ELR (cell line): ENCODE data around the gene ATP9A.
"Not testable (repeated sequence)": the region's sequence is repeated elsewhere in the genome, so short reads cannot be mapped to it uniquely, and the experiment has no call there.

Experiments
- DNase-seq: peaks from one replicate; pipeline ENCODE4 v3.0.0-alpha.2; 2015; ENCODE audit warnings: low read depth

ATP9A gene

GRCh38 chr20:51653226-51653625, 115.0 kb downstream of the ATP9A start:
- no peak for DNase-seq

DNA sequence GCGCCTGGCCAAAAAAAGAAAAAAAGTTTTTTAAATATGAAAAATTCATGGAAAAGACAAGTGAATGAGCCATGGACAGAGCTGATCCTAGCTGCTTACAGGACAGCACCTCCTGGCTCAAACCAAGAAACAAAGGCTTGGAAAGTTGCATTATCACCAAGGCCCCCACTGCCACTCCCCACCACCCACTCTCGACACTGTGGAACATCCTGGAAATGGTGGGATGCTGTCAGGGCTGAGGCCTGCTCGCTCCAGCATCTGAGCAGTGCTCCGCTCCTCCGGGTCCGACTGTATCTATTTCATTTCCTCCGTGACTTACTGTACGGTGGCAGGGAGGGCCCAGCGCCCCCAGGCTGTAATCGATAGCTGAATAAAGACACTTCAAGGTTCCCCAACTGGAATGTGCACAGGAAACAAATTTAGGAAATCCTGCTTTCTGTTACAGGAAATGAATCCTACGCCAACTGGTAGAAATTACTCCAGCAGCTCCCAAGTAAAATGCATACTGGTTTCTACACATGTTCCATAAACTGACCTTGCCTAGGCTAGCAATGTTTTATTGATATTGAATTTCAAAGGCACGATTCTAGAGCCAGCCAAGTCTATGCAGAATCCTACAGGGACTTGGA, 116.2 kb downstream of the ATP9A start:
- DNase-seq: no peak

- DNase-seq: peak; percentile 85
Measured at GRCh38 chr20:51650685-51651134, 117.5 kb downstream of the ATP9A start.

- DNase-seq: no peak
Measured at GRCh38 chr20:51648571-51648947, 119.6 kb downstream of the ATP9A start.

DNA sequence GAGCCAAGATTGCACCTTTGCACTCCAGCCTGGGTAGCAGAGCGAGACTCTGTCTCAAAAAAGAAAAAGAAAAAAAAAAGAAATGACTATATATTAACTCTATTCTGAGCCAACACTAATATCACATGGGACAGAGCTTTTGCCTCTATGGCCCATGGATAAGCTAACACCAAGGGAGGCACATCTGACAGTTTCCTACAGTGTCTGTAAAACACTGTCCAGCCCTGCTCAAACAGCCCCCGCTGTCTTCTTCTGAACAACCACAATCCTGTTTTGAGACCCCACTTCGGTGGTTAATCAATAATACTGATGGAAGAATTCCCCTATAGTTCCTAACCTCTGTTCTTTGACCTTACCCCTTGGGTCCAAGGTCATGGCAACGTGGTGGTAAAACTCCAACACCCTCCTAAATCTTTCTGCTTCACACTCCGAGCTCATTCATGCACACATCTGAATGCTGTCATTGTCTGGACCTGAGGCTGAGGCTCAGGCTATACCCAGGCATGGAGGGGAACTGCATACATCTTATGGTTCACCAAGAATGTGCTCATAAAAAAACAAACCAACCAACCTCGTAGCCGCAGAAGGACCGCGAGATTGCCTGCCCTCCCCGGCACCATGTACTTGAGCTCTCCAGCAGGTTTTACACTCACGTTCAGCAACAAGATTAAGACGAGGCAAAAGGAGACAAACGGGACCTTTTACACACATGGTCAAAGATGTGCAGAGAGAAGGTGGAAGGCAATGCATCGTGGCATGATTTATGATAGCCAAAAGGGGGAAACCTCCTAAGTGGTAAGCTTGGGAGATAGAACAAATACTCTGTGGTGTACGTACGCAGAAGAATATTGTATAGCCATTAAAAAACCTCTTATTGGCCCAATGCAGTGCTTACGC, 120.3 kb downstream of the ATP9A start:
- DNase-seq: no peak

DNA sequence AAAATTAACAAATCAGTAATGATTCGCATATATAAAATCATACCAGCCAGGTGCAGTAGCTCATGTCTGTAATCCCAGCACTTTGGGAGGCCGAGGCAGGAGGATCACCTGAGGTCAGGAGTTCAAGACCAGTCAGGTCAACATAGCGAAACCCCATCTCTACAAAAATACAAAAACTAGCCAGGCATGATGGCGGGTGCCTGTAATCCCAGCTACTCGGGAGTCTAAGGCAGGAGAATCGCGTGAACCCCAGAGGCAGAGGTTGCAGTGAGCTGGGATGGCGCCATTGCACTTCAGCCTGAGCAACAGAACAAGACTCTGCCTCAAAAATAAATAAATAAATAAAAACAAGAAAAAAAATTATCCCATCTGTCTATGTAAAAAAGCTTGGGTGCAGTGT, 124.4 kb downstream of the ATP9A start:
- not testable (repeated sequence) for DNase-seq

DNA sequence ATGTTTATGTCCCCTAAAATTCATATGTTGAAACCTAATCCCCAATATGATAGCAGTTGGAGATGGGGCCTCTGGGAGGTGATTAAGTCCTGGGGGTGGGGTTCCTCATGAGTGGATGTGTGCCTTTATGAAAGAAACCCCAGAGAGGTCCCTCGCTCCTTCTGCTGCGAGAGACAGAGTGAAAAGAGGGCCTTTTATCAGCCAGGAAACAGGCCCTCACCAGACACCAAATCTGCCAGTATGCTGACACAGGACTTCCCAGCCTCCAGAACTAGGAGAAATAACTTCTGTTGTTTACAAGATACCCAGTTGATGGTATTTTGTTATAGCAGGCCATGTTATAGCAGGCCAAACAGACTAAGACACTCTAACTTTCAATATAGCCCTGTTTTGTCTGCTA, 124.8 kb downstream of the ATP9A start:
- no peak for DNase-seq

DNA sequence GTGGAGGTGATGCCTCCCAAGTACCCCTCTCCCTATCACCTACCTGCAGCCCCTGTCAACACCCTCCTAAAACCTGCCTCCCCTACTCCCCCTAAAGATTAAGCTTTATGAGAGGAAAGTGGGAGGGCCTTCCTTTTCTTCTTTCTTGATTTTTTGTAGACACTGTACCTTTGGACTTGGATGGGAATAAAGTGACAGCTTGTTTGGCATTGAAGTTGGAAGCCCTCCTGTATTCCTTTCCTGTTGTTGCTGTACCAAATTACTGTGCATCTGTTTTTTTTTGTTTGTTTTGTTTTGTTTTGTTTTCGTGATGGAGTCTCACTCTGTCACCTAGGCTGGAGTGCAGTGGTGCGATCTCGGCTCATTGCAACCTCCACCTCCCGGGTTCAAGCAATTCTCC, 126.3 kb downstream of the ATP9A start:
- DNase-seq: no peak

DNA sequence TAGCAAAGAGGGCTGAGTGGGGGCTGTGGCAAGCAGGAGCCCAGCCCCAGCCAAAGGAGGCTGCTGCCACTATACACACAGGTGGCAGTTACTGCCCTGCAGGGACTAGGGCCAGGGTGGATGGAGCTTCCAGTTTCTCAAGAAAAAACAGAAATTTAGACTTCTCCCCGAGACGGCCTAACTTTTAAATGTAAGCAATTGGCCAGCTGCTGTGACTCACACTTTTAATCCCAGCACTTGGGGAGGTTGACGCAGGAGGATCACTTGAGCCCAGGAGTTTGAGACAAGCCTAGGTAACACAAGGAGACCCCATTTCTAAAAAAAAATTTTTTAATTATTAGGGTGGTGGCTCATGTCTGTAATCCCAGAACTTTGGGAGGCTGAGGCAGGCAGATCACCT, 127.4 kb downstream of the ATP9A start:
- peak; percentile 24 for DNase-seq

DNA sequence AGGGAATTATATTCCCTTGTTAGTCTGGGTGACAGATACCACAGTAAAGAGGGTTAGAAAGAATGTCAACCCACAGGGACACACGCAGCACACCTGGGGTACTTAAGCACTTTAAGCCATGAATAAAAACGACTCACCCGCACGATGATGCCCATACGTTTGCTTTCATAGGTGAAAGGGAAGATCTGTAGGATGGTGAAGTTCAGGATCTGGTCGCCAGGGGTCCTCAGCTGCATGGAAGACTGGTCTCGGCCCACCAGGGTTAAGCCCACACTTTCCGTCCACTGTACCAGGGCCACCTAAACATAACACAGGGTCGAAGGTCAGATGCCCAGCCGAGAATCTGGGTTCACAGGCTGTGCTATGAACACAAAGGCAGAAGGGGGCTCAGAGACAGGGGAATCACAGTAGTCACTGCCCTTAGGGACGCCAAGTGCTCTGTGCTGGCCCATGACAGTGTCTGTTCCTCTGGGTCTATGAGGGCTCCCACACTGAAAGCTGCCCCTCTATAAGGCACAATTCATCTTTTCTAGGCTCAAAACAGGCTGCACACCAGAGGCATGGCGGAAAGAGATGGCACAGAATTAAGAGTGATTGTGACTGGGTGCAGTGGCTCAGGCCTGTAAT, 128.9 kb downstream of the ATP9A start:
- peak; percentile 81 for DNase-seq

- no peak for DNase-seq
Measured at GRCh38 chr20:51637241-51637640, 130.9 kb downstream of the ATP9A start.

- DNase-seq: peak; percentile 75
Measured at GRCh38 chr20:51636123-51636522, 132.1 kb downstream of the ATP9A start.

DNA sequence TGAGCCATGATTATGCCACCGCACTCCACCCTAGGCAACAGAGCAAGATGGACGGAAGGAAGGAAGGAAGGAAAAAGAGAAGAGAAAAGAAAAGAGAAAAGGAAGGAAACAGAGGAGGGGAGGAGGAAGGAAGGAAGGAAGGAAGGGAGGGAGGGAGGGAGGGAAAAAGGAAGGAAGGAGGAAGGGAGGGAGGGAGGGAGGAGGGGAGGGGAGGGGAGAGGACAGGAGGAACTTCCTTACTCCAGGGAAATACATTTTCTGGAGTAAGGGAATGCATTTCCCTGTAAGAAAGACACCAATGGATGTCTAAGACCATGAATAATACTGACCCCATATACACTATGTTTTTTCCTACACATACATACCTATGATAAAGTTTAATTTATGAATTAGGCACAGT, 132.5 kb downstream of the ATP9A start:
- DNase-seq: no peak

- DNase-seq: no peak
Measured at GRCh38 chr20:51634877-51635276, 133.3 kb downstream of the ATP9A start.

GRCh38 chr20:51634257-51634656, 133.9 kb downstream of the ATP9A start:
- no peak for DNase-seq

DNA sequence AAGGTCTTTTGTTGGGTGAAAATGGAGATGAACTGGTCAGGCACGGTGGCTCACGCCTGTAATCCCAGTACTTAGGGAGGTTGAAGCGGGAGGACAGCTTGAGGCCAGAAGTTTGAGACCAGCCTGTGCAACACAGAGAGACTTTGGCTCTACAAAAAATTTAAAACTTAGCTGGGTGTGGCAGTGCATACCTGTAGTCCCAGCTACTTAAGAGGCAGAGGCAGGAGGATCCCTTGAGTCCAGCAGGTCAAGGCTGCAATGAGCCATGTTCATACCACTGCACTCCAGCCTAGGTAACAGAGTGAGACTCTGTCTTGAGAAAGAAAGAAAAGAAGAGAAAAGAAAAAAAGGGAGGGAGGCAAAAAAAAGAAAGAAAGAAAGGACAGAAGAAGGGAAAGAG, 134.8 kb downstream of the ATP9A start:
- DNase-seq: no peak

- DNase-seq: no peak
Measured at GRCh38 chr20:51631953-51632352, 136.2 kb downstream of the ATP9A start.

DNA sequence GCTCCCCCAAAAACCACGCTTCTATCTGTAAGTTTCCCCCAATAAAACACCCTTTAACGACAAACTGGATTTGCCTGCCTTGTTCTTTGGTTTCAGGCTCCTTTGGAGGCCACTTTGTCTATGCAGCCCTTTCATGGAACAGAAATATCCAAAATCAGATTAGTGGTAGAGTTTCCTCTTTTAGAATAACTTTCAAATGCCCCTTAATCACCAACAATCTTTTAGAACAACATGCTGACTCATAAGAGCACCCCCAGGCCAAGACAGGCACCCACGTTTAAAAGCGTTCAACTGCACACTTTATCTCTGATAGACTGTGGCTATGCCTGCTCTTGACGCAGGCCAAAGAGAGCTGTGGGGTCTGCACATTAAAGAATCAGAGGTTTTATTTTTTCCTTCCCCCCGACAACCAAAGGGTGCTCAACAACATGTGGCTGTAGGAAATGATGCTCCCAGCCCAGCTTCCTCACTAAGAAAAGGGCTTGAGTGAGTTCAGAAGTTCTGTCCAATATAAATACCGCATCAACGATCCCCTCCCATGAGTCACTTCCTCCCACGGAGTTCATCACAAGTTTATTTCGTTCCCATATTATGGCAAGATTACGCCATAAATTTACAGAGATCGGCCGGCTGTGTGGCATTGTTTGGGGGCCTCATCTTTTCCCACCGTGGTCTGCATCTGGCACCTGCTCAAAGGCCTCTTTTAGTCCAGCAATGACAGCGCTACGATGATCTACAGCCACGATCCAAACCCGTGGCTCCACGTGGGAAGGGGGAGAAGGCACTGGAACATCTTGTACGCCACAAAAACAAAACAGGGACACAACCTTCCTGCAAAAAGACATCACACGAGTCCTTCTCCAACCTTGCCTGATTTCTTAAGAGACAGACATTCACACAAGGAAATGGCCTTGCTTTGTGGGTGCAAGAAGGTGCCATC, 136.9 kb downstream of the ATP9A start:
- peak; percentile 100 for DNase-seq

DNA sequence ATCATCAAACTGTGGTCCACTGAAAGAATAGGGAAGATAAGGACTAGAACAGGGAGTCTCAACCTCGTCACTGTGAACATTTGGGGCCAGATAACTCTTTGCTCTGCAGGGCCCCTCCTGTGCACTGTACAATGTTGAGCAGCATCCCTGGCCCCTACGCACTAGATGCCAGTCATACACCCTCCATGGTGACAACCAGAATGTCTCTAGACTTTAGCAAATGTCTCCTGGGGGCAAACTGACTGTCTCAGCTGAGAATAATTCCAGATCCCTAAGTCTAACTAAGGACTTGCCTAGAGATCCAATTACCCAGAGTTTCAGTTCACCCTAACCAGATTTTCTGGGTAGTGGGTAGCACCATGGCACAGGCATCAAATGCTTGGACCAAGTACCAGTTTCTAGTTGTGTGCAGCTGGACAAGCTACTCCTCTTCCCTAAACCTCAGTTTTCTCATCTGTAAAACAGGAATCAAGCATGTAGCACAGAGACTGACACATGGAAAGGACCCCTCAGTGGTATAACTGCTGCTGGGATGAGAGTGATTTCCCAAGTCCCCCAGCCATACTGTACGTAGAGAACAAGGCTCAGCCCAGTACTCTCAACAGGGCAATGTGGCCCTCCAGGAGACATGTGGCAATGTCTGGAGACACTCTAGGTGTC, 138.7 kb downstream of the ATP9A start:
- no peak for DNase-seq

DNA sequence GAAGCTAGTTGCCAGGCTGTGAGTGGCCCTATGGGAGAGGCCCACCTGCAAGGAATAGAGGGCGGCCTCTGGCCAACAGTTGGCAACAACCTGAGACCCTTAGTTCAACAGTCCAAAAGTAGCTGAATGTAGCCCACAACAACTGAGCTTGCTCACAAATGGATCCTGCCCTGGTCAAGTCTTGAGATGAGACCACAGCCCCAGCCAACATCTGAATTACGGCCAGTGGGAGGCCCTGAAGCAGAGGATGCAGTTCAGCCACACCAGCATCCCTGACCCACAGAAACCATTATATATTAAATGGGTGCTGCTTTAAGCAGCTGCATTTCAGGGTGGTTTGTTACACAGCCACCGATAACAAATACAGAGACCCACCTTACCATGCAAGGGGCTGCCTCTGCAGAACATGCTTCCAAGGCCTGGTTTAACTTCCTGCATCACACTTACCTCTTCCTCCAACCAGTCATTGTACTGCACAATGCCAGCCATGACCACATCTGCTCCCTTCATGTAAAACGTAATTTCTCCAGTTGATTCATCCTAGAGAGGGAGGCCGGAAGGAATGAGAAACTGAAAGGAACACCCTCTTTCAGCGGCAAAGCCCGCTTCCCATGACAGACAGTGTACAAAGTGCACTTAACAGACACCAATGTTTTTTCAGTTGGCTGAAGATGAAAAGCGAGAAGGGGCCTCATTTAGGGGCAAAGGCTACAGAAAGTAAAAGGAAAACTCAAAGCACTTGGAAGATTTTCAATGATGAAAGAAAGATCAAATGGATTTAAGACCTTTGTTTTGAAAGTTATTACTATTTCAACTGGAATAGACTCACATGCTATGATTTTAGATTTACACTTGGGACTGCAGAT, 139.4 kb downstream of the ATP9A start:
- DNase-seq: peak; percentile 89
